GM13977 (cell line): Measurements from ENCODE around the gene WNK1.

Experiments
- DNase-seq: peaks from one replicate; pipeline ENCODE4 v3.0.0; 2012; ENCODE audit warnings: low spot score
- in situ Hi-C: fragments of 300-500 bp; cut with MboI; formaldehyde crosslinking; loops from one replicate; pipeline ENCODE4 v1.12.0; 2022; ENCODE audit warnings: low sequenced_read_pairs, low pct_unique_long_range_greater_than_20kb, mixed read lengths, inconsistent platforms; ENCODE audit not compliant: unreplicated experiment
- TF ChIP-seq, protein P1 (sequence below): IDR thresholded peaks from 2 replicates; pipeline ENCODE4 v1.5.1; 2012; ENCODE audit warnings: mild to moderate bottlenecking, control low read depth; ENCODE audit not compliant: insufficient read depth; ENCODE audit errors: extremely low read depth, missing control alignments

WNK1 gene

DNA sequence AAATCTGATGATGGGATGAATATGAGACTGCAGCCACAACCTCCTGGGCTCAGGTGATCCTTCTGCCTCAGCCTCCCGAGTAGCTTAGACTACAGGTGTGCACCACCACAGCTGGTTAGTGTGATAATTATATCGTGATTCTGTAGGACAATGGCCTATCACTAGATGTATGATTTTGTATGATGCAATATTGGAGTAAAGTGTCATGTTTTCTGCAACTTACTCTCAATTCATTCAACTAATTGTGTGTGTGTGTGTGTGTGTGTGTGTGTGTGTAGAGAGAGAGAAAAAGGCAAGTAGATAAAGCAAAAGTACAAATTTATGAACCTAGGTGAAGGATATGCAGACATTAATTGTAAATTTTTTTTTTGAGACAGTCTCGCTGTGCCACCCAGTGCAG is 186.4 kb downstream of the WNK1 start:
- TF ChIP-seq, protein P1, sequence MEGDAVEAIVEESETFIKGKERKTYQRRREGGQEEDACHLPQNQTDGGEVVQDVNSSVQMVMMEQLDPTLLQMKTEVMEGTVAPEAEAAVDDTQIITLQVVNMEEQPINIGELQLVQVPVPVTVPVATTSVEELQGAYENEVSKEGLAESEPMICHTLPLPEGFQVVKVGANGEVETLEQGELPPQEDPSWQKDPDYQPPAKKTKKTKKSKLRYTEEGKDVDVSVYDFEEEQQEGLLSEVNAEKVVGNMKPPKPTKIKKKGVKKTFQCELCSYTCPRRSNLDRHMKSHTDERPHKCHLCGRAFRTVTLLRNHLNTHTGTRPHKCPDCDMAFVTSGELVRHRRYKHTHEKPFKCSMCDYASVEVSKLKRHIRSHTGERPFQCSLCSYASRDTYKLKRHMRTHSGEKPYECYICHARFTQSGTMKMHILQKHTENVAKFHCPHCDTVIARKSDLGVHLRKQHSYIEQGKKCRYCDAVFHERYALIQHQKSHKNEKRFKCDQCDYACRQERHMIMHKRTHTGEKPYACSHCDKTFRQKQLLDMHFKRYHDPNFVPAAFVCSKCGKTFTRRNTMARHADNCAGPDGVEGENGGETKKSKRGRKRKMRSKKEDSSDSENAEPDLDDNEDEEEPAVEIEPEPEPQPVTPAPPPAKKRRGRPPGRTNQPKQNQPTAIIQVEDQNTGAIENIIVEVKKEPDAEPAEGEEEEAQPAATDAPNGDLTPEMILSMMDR = no peak
- no peak for DNase-seq
- in situ Hi-C loops = loop anchor here (25.0 kb wide), 1 partner anchor 377 kb away; no protein-coding TSS in a partner anchor

DNA sequence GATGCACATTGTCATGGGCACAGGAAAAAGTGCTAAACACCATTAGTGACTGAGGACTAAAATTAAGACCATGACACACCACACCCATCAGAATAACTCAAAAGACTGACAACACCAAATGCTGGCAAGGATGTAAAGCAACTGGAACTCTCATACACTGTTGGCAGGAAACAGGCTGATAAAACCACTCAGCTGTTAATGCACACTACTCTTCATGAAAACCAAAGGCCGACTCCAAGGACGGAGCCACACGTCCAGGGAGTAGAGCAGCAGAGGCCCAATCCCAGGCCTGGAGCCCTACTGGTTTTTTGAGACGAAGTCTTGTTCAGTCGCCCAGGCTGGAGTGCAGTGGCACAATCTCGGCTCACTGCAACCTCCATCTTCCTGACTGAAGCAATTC is 190.7 kb downstream of the WNK1 start:
- in situ Hi-C loops = loop anchor here (25.0 kb wide), 1 partner anchor 381 kb away; no protein-coding TSS in a partner anchor
- DNase-seq = no peak
- TF ChIP-seq, protein P1 = no peak

DNA sequence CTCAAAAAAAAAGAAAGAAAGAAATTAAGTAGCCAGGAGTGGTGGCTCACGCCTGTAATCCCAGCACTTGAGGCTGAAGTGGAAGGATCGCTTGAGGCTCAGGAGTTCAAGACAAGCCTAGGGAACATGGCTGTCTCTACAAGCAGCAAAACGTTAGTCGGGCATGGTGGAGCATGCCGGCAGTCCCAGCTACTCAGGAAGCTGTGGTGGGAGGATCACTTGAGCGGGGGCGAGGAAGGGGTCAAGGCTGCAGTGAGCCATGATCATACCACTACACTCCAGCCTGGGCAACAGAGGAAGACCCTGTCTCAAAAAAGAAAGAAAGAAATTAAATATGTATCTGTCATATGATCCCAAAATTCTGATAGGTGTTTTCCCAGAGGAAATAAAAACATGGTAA is 191.8 kb downstream of the WNK1 start:
- TF ChIP-seq, protein P1 = no peak
- no peak for DNase-seq
- in situ Hi-C loops = loop anchor here (25.0 kb wide), 1 partner anchor 382 kb away; no protein-coding TSS in a partner anchor

DNA sequence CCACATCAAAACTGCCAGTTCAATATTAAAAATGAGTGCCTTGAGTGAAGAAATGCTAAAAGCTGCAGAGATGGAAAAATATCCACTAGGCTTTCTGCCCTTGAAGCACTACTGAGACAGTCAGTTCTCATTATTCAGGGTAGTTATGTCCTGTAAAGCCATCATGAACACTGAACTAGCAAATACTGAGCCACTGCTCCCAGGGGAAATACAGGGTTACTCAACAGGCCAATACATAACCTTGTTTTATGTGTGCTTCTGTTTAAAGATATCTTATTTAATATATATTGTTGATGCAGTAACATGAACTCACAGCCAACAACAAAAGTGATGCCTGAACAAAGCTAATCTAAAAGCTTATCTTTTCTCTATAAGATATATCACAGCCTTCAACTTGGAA is 193.8 kb downstream of the WNK1 start:
- in situ Hi-C loops = loop anchor here (25.0 kb wide), 1 partner anchor 384 kb away; no protein-coding TSS in a partner anchor
- no peak for DNase-seq
- TF ChIP-seq, protein P1 = no peak

DNA sequence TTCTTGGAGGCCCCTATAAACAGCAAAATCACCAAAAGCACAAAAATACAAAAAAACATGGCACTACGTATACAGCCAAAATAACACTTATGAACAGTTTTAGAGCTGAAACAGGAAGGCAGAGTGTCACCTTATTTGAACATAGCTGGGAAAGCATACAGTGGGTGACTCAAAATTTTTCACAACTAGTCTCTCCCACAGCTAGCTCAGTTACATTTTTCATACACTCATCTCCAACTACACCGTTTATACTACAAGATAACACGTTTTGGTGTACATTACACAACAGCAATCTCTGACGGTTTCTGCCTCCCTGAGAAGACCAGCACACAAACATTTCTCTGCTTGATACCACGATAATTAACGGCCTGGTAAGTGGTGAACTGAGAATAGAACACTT is 194.3 kb downstream of the WNK1 start:
- TF ChIP-seq, protein P1 = no peak
- no peak for DNase-seq
- in situ Hi-C loops = loop anchor here (25.0 kb wide), 1 partner anchor 384 kb away; no protein-coding TSS in a partner anchor

DNA sequence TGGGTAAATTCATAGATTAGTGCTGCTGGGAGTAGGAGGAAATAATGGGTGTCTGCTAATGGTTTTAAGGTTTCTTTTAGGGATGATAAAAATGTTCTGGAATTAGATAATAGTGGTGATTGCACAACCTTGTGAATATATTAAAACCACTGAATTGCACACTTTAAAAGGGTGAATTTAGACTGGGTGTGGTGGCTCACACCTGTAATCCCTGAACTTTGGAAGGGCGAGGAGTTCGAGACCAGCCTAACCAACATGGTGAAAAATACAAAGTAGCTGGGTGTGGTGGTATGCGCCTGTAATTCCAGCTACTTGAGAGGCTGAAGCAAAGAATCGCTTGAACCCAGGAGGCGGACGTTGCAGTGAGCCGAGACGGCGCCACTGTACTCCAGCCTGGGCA is 195.9 kb downstream of the WNK1 start:
- no peak for DNase-seq
- in situ Hi-C loops = loop anchor here (25.0 kb wide), 1 partner anchor 386 kb away; no protein-coding TSS in a partner anchor
- TF ChIP-seq, protein P1 = no peak
